Raji (cell line): Measurements from ENCODE around the gene LRMDA.

Experiments used
- POLR2A ChIP-seq: IDR thresholded peaks from 2 replicates; pipeline ENCODE4 v1.6.1; 2011; ENCODE audit warnings: low read depth, low read length, control low read depth; ENCODE audit not compliant: insufficient read depth

The LRMDA gene

GRCh38 chr10:76352300-76352699 lies 920.9 kb downstream of the LRMDA start:
- no peak for TF ChIP-seq POLR2A

- TF ChIP-seq POLR2A = no peak
These were observed 921.9 kb downstream of the LRMDA start for GRCh38 chr10:76353237-76353851.

- no peak for TF ChIP-seq POLR2A
These were observed 922.9 kb downstream of the LRMDA start for GRCh38 chr10:76354212-76354738.

GRCh38 chr10:76354921-76355320 lies 923.5 kb downstream of the LRMDA start:
- no peak for TF ChIP-seq POLR2A

- no peak for TF ChIP-seq POLR2A
These were observed 925.1 kb downstream of the LRMDA start for GRCh38 chr10:76356557-76356956.

GRCh38 chr10:76357726-76358415 lies 926.4 kb downstream of the LRMDA start:
- TF ChIP-seq POLR2A = no peak

- TF ChIP-seq POLR2A = no peak
These were observed 927.4 kb downstream of the LRMDA start for GRCh38 chr10:76358743-76359395.

GRCh38 chr10:76375761-76376160 lies 944.3 kb downstream of the LRMDA start:
- no peak for TF ChIP-seq POLR2A

GRCh38 chr10:76382381-76382851 lies 951.0 kb downstream of the LRMDA start:
- no peak for TF ChIP-seq POLR2A

- TF ChIP-seq POLR2A = no peak
These were observed 957.0 kb downstream of the LRMDA start for GRCh38 chr10:76388321-76389023.

- no peak for TF ChIP-seq POLR2A
These were observed 962.7 kb downstream of the LRMDA start for GRCh38 chr10:76393875-76394706.

- TF ChIP-seq POLR2A = no peak
These were observed 963.3 kb downstream of the LRMDA start for GRCh38 chr10:76394707-76395042.

- TF ChIP-seq POLR2A = no peak
These were observed 963.8 kb downstream of the LRMDA start for GRCh38 chr10:76395251-76395650.

GRCh38 chr10:76396134-76396533 lies 964.7 kb downstream of the LRMDA start:
- TF ChIP-seq POLR2A = no peak
